Adipocyte (in vitro differentiated cells): ENCODE data around the gene POLR2M.

ENCODE experiments used
- DNase-seq: peaks from one replicate; pipeline ENCODE4 v3.0.0-alpha.2; 2015; ENCODE audit warnings: low read depth
- H3K27me3 ChIP-seq: replicated peaks from 2 replicates; pipeline ENCODE4 v1.7.0; 2013; ENCODE audit warnings: mild to moderate bottlenecking, low read length, moderate library complexity; ENCODE audit not compliant: control insufficient read depth, insufficient read depth
- H3K36me3 ChIP-seq: 2 replicates; pipeline ENCODE4 v1.7.0; 2013; ENCODE audit warnings: low read length, mild to moderate bottlenecking, moderate library complexity; ENCODE audit not compliant: control insufficient read depth, insufficient read depth, severe bottlenecking
- H3K4me1 ChIP-seq: 2 replicates; pipeline ENCODE4 v1.7.0; 2013; ENCODE audit warnings: mild to moderate bottlenecking, low read length, moderate library complexity; ENCODE audit not compliant: control insufficient read depth, insufficient read depth
- H3K4me3 ChIP-seq: 2 replicates; pipeline ENCODE4 v1.7.0; 2013; ENCODE audit warnings: mild to moderate bottlenecking, low read length, moderate library complexity
- H3K9ac ChIP-seq: 2 replicates; pipeline ENCODE4 v1.7.0; 2013; ENCODE audit warnings: mild to moderate bottlenecking, low read length, moderate library complexity
- H3K9me3 ChIP-seq: 2 replicates; pipeline ENCODE4 v1.7.0; 2013; ENCODE audit warnings: mild to moderate bottlenecking, low read length, moderate library complexity; ENCODE audit not compliant: control insufficient read depth

The POLR2M gene

GRCh38 chr15:57706405-57707209 lies at the start of gene POLR2M:
Gene POLR2M, plus strand, starts transcription at chr15:57706714. Its CDS starts 129 bp downstream, at chr15:57706843.
- H3K27me3 ChIP-seq = no peaks in the 10 kb centered on the region
- H3K4me3 ChIP-seq = peak within 1 kb of the TSS; percentile 99
- H3K36me3 ChIP-seq = peaks cover 26% of the 10 kb centered on the region
- H3K4me1 ChIP-seq = peaks cover 27% of the 10 kb centered on the region
- no peaks in the 10 kb centered on the region for H3K9me3 ChIP-seq
- peak; percentile 100 for DNase-seq
- H3K9ac ChIP-seq = peak within 1 kb of the TSS; percentile 99

- Histone ChIP-seq H3K9ac (no peak overlapping the region), H3K4me1 (peaks cover 13% of the 10 kb centered on the region), H3K9me3 (no peaks in the 10 kb centered on the region), H3K4me3 (no peak overlapping the region), H3K27me3 (no peaks in the 10 kb centered on the region), H3K36me3 (peaks cover 8% of the 10 kb centered on the region)
- no peak for DNase-seq
Observed at GRCh38 chr15:57657619-57658018, 48.9 kb upstream of the POLR2M start.

GRCh38 chr15:57662091-57662744 lies 44.3 kb upstream of the POLR2M start:
- Histone ChIP-seq H3K9ac (no peak overlapping the region), H3K4me1 (peaks cover 4% of the 10 kb centered on the region), H3K27me3 (no peaks in the 10 kb centered on the region), H3K36me3 (peaks cover 8% of the 10 kb centered on the region), H3K9me3 (no peaks in the 10 kb centered on the region), H3K4me3 (no peak overlapping the region)
- no peak for DNase-seq

GRCh38 chr15:57662802-57663201 lies 43.7 kb upstream of the POLR2M start:
- H3K9me3 ChIP-seq = no peaks in the 10 kb centered on the region
- H3K4me3 ChIP-seq = no peak overlapping the region
- DNase-seq = no peak
- H3K27me3 ChIP-seq = no peaks in the 10 kb centered on the region
- H3K4me1 ChIP-seq = peaks cover 9% of the 10 kb centered on the region
- peaks cover 8% of the 10 kb centered on the region for H3K36me3 ChIP-seq
- no peak overlapping the region for H3K9ac ChIP-seq

GRCh38 chr15:57663262-57663661 lies 43.3 kb upstream of the POLR2M start:
- Histone ChIP-seq H3K4me1 (peaks cover 10% of the 10 kb centered on the region), H3K9ac (no peak overlapping the region), H3K36me3 (peaks cover 8% of the 10 kb centered on the region), H3K4me3 (no peak overlapping the region), H3K27me3 (no peaks in the 10 kb centered on the region), H3K9me3 (no peaks in the 10 kb centered on the region)
- DNase-seq = no peak

GRCh38 chr15:57665194-57665593 lies 41.3 kb upstream of the POLR2M start:
- H3K27me3 ChIP-seq = no peaks in the 10 kb centered on the region

GRCh38 chr15:57665939-57666338 lies 40.6 kb upstream of the POLR2M start:
- no peak for DNase-seq
- H3K27me3 ChIP-seq = no peaks in the 10 kb centered on the region
- peaks cover 10% of the 10 kb centered on the region for H3K4me1 ChIP-seq
- H3K9me3 ChIP-seq = no peaks in the 10 kb centered on the region
- H3K4me3 ChIP-seq = no peak overlapping the region
- H3K36me3 ChIP-seq = peaks cover 8% of the 10 kb centered on the region
- no peak overlapping the region for H3K9ac ChIP-seq

More at GRCh38 chr15:57665194-57665593, 41.3 kb upstream of the POLR2M start:
- no peaks in the 10 kb centered on the region for H3K9me3 ChIP-seq
- peaks cover 8% of the 10 kb centered on the region for H3K36me3 ChIP-seq
- H3K4me3 ChIP-seq = no peak overlapping the region
- H3K4me1 ChIP-seq = peaks cover 10% of the 10 kb centered on the region
- DNase-seq = no peak
- H3K9ac ChIP-seq = no peak overlapping the region

GRCh38 chr15:57667171-57667849 lies 39.2 kb upstream of the POLR2M start:
- Histone ChIP-seq H3K4me3 (peak overlapping the region; percentile 22), H3K27me3 (no peaks in the 10 kb centered on the region), H3K9me3 (no peaks in the 10 kb centered on the region), H3K36me3 (no peaks in the 10 kb centered on the region), H3K4me1 (peaks cover 10% of the 10 kb centered on the region), H3K9ac (no peak overlapping the region)
- peak; percentile 90 for DNase-seq

GRCh38 chr15:57668016-57668415 lies 38.5 kb upstream of the POLR2M start:
- H3K9me3 ChIP-seq = no peaks in the 10 kb centered on the region
- H3K27me3 ChIP-seq = no peaks in the 10 kb centered on the region
- H3K4me3 ChIP-seq = no peak overlapping the region
- peaks cover 10% of the 10 kb centered on the region for H3K4me1 ChIP-seq
- DNase-seq = peak; percentile 35
- H3K9ac ChIP-seq = no peak overlapping the region
- no peaks in the 10 kb centered on the region for H3K36me3 ChIP-seq

GRCh38 chr15:57671636-57672035 lies 34.9 kb upstream of the POLR2M start:
- Histone ChIP-seq H3K9me3 (no peaks in the 10 kb centered on the region), H3K27me3 (no peaks in the 10 kb centered on the region), H3K9ac (no peak overlapping the region), H3K36me3 (peaks cover 7% of the 10 kb centered on the region), H3K4me1 (peaks cover 10% of the 10 kb centered on the region), H3K4me3 (no peak overlapping the region)
- DNase-seq = no peak

- H3K4me3 ChIP-seq = no peak overlapping the region
- H3K27me3 ChIP-seq = no peaks in the 10 kb centered on the region
- H3K36me3 ChIP-seq = peaks cover 7% of the 10 kb centered on the region
- H3K4me1 ChIP-seq = peaks cover 11% of the 10 kb centered on the region
- DNase-seq = no peak
- no peak overlapping the region for H3K9ac ChIP-seq
- no peaks in the 10 kb centered on the region for H3K9me3 ChIP-seq
Observed at GRCh38 chr15:57675481-57676181, 30.9 kb upstream of the POLR2M start.
